Measurements from ENCODE around the gene GTF3C2. TPM values are rescaled to one million over a fixed set of nuclear protein-coding genes. Genes with fewer than 3 reads are reported as not detected.

Gene GTF3C2
- total RNA-seq, 1 donor: 36.7 TPM

DNA sequence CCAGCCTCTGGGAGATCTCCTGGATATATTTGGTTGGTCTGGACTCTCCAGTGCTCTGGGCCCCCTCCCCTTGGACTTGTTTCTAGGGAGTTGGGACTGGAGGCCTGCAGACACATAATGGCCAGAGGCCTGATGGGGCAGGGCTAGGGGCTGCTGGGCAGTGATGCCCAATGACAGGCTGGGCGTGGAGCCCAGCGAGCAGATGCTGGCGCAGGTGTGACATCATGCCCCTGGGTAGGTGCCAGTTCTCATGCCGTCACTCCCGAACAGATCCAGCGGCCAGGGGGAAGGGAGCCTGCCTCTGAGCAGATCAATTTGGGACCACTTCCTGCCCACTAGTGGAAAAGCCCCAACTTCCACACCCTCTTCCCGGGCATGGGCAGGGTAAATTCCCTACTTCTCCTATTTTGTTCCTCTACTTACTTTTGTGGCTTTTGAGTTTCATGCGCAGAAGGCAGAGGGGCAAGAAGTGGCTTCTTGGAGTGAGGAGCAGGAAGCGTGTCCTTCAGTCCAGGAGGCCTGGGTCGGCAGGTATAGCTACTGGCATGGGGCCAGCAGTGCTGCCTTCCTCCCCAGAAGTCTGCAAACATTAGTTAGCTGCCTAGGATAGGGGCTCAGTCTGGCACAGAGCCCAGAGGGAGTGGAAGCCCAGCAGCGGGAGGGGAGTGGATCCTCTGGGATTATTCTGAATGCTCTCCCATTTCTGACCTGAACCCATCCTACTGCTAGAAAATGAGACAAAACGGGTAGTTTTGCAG, 39.7 kb downstream of the GTF3C2 start:
- no peak overlapping the region for H3K4me3 ChIP-seq (ENCODE audit: low read depth, low read length)
- TF ChIP-seq, protein P1, sequence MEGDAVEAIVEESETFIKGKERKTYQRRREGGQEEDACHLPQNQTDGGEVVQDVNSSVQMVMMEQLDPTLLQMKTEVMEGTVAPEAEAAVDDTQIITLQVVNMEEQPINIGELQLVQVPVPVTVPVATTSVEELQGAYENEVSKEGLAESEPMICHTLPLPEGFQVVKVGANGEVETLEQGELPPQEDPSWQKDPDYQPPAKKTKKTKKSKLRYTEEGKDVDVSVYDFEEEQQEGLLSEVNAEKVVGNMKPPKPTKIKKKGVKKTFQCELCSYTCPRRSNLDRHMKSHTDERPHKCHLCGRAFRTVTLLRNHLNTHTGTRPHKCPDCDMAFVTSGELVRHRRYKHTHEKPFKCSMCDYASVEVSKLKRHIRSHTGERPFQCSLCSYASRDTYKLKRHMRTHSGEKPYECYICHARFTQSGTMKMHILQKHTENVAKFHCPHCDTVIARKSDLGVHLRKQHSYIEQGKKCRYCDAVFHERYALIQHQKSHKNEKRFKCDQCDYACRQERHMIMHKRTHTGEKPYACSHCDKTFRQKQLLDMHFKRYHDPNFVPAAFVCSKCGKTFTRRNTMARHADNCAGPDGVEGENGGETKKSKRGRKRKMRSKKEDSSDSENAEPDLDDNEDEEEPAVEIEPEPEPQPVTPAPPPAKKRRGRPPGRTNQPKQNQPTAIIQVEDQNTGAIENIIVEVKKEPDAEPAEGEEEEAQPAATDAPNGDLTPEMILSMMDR (IDR thresholded peaks at IDR 0.05; ENCODE audit: insufficient read depth, low read depth, low read length): no peak
- DNase-seq (ENCODE audit: low read depth): no peak

DNA sequence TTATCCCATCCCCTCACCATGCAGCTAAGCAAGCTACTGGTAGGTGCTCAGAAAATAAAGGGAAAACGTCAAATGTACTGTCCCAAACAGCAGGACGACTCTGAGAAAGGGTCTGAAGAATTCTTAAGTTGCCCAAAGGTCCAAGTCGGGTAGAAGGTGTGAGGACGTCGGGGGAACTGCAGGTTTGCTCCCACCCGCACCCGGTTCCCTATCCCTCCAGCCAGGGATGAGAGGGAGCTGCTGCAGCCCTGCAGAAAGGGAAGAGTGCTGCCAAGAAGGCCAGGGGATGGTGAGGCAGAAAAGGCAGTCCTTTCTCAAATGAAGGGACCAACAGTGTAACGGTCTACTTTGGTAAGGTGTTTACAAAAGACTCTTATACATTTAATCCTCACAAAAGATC, 41.4 kb downstream of the GTF3C2 start:
- TF ChIP-seq, protein P1 (IDR thresholded peaks at IDR 0.05; ENCODE audit: insufficient read depth, low read depth, low read length): no peak
- DNase-seq (ENCODE audit: low read depth): no peak
- no peak overlapping the region for H3K4me3 ChIP-seq (ENCODE audit: low read depth, low read length)

DNA sequence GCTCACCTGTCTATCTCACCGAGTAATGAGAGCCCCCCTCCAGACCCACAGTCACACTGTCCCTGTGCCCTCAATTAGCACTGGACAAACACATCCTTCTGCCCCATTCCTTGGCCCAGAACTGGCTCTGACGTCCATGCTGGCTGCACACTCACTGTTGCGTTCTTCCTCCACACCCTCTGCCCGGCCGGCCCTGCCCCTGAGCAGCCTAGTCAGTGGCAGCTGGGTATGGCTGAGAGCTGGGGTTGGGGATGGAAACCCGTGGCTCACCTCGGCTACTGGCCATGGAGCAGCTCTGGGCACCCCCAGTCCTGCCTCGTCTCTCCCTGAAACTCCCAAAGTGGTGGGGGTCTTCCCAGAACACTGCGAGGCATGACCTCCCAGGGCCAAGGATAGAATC, 41.9 kb downstream of the GTF3C2 start:
- H3K4me3 ChIP-seq (ENCODE audit: low read depth, low read length): no peak overlapping the region
- TF ChIP-seq, protein P1 (IDR thresholded peaks at IDR 0.05; ENCODE audit: insufficient read depth, low read depth, low read length): no peak
- no peak for DNase-seq (ENCODE audit: low read depth)

DNA sequence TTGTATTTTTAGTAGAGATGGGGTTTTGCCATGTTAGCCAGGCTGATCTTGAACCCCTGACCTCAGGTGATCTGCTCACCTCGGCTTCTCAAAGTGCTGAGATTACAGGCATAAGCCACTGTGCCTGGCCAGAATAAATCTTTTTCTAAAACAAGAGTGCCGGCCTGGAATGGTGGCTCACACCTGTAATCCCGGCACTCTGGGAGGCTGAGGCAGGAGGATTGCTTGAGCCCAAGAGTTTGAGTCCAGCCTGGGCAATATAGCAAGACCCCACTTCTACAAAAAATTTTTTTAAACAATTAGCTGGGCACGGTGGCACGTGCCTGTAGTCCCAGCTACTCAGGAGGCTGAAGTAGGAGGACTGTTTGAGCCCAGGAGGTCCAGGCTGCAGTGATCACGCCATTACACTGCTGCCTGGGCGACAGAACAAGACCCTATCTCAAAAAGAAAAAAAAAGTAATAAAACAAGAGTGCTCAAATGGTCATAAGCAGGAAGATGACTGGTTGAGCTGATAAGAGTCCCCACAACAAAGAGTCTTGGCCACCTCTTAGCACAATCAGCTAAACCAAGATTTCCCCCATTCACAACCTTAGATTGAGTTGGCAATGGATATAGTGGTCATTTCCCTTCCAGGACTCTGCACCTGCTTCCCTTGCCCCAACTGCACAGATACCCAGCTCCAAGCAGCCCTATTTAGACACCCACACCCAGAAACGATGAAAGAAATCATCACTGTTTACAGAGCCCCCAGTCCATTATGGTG, 42.5 kb downstream of the GTF3C2 start:
- no peak overlapping the region for H3K4me3 ChIP-seq (ENCODE audit: low read depth, low read length)
- DNase-seq (ENCODE audit: low read depth): no peak
- TF ChIP-seq, protein P1 (IDR thresholded peaks at IDR 0.05; ENCODE audit: insufficient read depth, low read depth, low read length): no peak

DNA sequence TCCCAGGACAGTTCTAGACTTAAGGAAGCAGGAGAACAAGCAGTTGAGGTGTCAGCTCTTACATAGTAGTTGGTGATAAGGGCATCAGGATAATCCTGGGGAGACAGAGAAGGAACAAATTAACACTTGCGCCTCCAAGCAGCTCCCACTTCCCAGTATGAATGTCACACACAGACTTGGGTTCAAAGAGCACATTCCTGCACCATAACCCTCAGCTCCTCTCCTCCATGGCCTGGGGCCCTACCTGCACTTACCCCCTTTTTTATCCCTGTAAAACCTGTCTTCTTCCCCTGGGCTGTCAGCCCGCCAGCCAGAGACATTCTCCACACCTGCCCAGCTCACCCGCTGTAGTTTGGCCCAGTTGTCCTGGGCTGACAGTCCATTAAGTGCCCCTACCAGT, 44.4 kb downstream of the GTF3C2 start:
- TF ChIP-seq, protein P1 (IDR thresholded peaks at IDR 0.05; ENCODE audit: insufficient read depth, low read depth, low read length): no peak
- no peak overlapping the region for H3K4me3 ChIP-seq (ENCODE audit: low read depth, low read length)
- no peak for DNase-seq (ENCODE audit: low read depth)

DNA sequence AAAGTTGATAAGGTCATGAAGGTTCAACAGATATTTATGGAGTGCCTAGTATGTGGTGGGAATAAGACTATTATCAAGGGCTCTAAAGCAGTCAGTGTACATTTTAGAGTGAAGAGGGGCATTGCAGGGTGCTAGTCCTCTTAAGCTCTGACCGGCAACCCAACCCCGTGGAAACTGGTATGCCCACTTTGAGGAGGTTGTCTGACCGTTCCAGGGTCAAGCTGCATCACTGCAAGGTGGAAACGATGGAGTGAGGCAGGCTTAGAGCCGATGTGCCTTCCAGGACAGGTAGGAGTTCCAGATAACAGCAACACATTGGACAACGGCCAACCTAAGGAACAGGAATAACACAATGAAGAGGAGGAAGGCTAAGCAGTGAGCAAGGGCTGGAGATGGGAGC, 46.9 kb downstream of the GTF3C2 start:
- no peak for DNase-seq (ENCODE audit: low read depth)
- TF ChIP-seq, protein P1 (IDR thresholded peaks at IDR 0.05; ENCODE audit: insufficient read depth, low read depth, low read length): no peak
- H3K4me3 ChIP-seq (ENCODE audit: low read depth, low read length): no peak overlapping the region

Data from fibroblast of villous mesenchyme (primary cell).